Stimulated activated naive B cell treated with anti-CD40 and anti-IgM and Interleukin-4, amounts not matched to agents 10 μg/mL and 1 μg/mL and 100 μg/mL, for 72 hours (primary cell): ENCODE results near the gene LSM8.
"Not testable (repeated sequence)": the region's sequence is repeated elsewhere in the genome, so short reads cannot be mapped to it uniquely, and the experiment has no call there.

Experiments
- ATAC-seq, 2 donors: fragments of 150-1000 bp; cut with Tn5 transposase; replicated peaks; 2 replicates each; pipeline ENCODE4 v1.10.0; 2021; ENCODE audit warnings: moderate library complexity in 1 of 2
- DNase-seq: peaks from one replicate; pipeline ENCODE4 v3.0.0; 2021
- H3K27ac Mint-ChIP-seq: one replicate; pipeline ENCODE4 v1.8.0; 2022; ENCODE audit warnings: mild to moderate bottlenecking, mixed read lengths
- H3K27me3 Mint-ChIP-seq, 2 donors: one replicate each; pipeline ENCODE4 v1.8.0; 2022; ENCODE audit warnings: mixed read lengths in 2 of 2
- H3K36me3 Mint-ChIP-seq, 2 donors: one replicate each; pipeline ENCODE4 v1.8.0; 2022; ENCODE audit warnings: mixed read lengths in 2 of 2, mild to moderate bottlenecking in 1 of 2
- H3K4me1 Mint-ChIP-seq, 2 donors: one replicate each; pipeline ENCODE4 v1.8.0; 2022; ENCODE audit warnings: mixed read lengths in 2 of 2, mild to moderate bottlenecking in 1 of 2
- H3K4me3 Mint-ChIP-seq, 2 donors: one replicate each; pipeline ENCODE4 v1.8.0; 2022; ENCODE audit warnings: mild to moderate bottlenecking in 2 of 2, mixed read lengths in 2 of 2, moderate library complexity in 1 of 2
- H3K9me3 Mint-ChIP-seq, 2 donors: one replicate each; pipeline ENCODE4 v1.8.0; 2022; ENCODE audit warnings: mixed read lengths in 2 of 2, mild to moderate bottlenecking in 1 of 2

The LSM8 gene

GRCh38 chr7:118220583-118220982 is 36.6 kb downstream of the LSM8 start:
- no peaks in the 10 kb centered on the region for H3K9me3 Mint-ChIP-seq
- H3K36me3 Mint-ChIP-seq: no peaks in the 10 kb centered on the region
- DNase-seq (no peak), ATAC-seq (no peak)
- H3K27me3 Mint-ChIP-seq: peaks cover 12 to 13% of the 10 kb centered on the region in 2 donors
- H3K4me3 Mint-ChIP-seq: no peak overlapping the region
- H3K27ac Mint-ChIP-seq: no peak overlapping the region
- H3K4me1 Mint-ChIP-seq: peaks cover 0 to 1% of the 10 kb centered on the region in 2 donors

DNA sequence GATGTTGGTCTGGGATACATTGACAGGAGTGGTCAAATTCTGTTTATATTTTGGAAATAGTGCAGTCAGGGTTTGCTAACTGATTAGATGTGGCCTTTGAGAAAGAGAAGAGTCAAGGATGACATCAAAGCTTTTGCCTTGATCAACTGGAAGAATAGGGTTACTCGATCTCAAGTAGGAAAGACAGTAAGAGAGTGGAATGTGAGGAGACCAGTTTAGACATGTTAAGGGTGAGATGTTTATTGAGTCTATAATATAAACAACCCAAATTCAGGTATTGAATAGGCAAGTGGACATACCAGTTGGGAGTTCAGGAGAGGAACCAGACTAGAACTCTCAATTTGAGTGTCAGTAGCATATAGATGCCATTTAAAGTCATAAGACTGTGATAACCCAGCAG is 38.6 kb downstream of the LSM8 start:
- H3K4me3 Mint-ChIP-seq: no peak overlapping the region
- no peaks in the 10 kb centered on the region for H3K9me3 Mint-ChIP-seq
- H3K4me1 Mint-ChIP-seq: no peaks in the 10 kb centered on the region
- H3K27me3 Mint-ChIP-seq: peaks cover 7 to 12% of the 10 kb centered on the region in 2 donors
- no peak for ATAC-seq
- H3K36me3 Mint-ChIP-seq: no peaks in the 10 kb centered on the region
- H3K27ac Mint-ChIP-seq: no peak overlapping the region
- no peak for DNase-seq

- Mint-ChIP-seq H3K9me3 (peaks cover 0 to 3% of the 10 kb centered on the region in 2 donors), H3K27ac (no peak within 1 kb of the TSS), H3K4me1 (no peaks in the 10 kb centered on the region), H3K4me3 (no peak within 1 kb of the TSS), H3K27me3 (peaks cover 8 to 10% of the 10 kb centered on the region in 2 donors), H3K36me3 (no peaks in the 10 kb centered on the region)
- DNase-seq (no peak), ATAC-seq (no peak)
Observed at GRCh38 chr7:118224521-118224920, 40.6 kb downstream of the LSM8 start, which contains the start of gene ANKRD7. Gene ANKRD7 (plus strand): TSS chr7:118224704. CDS start chr7:118224831, 127 bp downstream.

- Mint-ChIP-seq H3K4me1 (no peaks in the 10 kb centered on the region), H3K9me3 (peaks cover 0 to 3% of the 10 kb centered on the region in 2 donors), H3K27me3 (peaks cover 10 to 15% of the 10 kb centered on the region in 2 donors), H3K4me3 (no peak overlapping the region), H3K27ac (no peak overlapping the region), H3K36me3 (no peaks in the 10 kb centered on the region)
- ATAC-seq (no peak), DNase-seq (no peak)
Observed at GRCh38 chr7:118232837-118233236, 48.9 kb downstream of the LSM8 start.

DNA sequence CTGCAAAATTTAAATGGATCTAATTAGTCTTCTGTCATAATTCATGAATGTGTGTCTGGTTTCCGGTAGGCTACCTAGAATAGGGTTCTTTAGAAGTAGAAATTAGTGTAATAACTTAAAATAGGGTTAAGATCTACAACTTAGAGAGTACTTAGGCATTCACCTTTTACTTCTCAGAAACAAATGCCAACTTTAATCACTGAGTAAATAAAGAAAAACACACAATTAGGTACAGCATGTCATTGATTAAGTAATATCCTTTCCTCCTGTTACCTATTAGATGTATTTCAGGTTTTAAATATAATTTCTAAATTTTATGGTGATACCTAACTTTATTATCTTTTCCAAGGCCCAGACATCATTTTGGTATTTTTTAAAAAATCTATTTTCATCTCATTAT is 49.8 kb downstream of the LSM8 start:
- H3K9me3 Mint-ChIP-seq: peaks cover 0 to 3% of the 10 kb centered on the region in 2 donors
- H3K36me3 Mint-ChIP-seq: no peaks in the 10 kb centered on the region
- H3K4me1 Mint-ChIP-seq: no peaks in the 10 kb centered on the region
- H3K27ac Mint-ChIP-seq: no peak overlapping the region
- ATAC-seq: no peak
- no peak overlapping the region for H3K4me3 Mint-ChIP-seq
- no peak for DNase-seq
- H3K27me3 Mint-ChIP-seq: peaks cover 4 to 10% of the 10 kb centered on the region in 2 donors

DNA sequence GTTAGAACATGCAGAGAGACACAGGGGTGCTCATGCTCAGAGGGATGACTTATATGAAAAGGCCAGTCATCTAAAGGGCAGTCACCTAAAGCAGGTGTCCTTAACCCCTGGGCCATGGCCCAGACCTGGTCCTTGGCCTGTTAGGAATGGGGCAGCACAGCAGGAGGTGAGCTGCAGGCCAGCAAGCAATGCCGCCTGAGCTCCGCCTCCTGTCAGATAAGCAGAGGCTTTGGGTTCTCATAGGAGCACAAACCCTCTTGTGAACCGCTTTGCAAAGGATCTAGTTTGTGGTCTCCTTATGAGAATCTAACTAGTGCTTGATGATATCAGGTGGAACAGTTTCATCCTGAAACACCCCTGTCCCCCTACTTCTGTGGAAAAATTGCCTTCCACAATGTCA is 55.0 kb downstream of the LSM8 start:
- no peak for DNase-seq
- Mint-ChIP-seq H3K4me1 (peaks cover 2 to 4% of the 10 kb centered on the region in 2 donors), H3K4me3 (no peak overlapping the region), H3K9me3 (no peaks in the 10 kb centered on the region), H3K36me3 (peaks cover 0 to 2% of the 10 kb centered on the region in 2 donors), H3K27ac (no peak overlapping the region), H3K27me3 (peaks cover 5 to 13% of the 10 kb centered on the region in 2 donors)
- ATAC-seq: no peak

GRCh38 chr7:118240320-118240719 is 56.4 kb downstream of the LSM8 start:
- H3K4me3 Mint-ChIP-seq, H3K36me3 Mint-ChIP-seq, H3K9me3 Mint-ChIP-seq, ATAC-seq, DNase-seq, H3K27ac Mint-ChIP-seq, H3K4me1 Mint-ChIP-seq: not testable (repeated sequence)
- peaks cover 5 to 16% of the 10 kb centered on the region in 2 donors for H3K27me3 Mint-ChIP-seq
